8988T (cell line): ENCODE data around the gene CACNA2D1.

Experiments
- DNase-seq: peaks from one replicate; pipeline ENCODE4 v3.0.0; 2011

The CACNA2D1 gene

DNA sequence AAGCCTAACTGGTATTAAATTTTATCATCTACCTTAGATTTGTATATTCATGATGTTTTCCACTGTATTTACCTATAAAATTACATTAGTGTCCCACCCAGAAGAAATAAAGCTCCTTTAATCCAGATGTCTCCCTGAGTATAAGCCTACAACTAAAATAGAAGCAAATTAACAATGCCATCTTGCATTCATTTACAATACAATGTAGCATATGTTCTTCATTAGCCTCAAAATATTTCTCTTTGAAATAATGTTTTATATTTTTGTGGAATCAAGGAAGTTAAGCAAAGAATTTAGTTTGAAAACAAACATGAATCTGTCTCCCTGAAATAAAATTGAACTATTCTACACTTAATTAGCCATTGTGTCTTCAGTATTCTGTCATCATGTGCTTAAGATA, 112.3 kb downstream of the CACNA2D1 start:
- DNase-seq: no peak

DNA sequence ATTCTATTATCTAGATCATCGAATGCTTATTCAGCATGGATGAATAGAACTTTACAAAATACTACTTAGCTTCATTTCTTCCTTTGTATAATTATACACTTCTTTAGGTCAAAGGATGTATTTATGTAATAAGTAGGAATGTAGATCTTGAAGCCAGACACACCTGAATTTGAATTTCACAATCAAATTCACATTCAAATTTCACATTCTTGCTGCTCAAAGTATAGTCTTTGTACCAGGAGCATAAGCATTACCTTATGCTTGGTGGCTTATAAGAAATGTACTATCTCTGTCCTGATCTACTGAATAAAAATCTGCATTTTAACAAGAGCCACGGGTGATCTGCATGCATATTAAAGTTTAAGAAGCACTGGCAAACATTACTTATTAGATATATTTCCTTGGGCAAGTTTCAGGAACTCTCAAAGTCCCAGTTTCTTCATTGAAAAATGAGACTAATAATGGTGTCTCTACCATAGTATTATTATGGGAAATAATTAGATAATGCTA, 112.8 kb downstream of the CACNA2D1 start:
- DNase-seq: no peak

DNA sequence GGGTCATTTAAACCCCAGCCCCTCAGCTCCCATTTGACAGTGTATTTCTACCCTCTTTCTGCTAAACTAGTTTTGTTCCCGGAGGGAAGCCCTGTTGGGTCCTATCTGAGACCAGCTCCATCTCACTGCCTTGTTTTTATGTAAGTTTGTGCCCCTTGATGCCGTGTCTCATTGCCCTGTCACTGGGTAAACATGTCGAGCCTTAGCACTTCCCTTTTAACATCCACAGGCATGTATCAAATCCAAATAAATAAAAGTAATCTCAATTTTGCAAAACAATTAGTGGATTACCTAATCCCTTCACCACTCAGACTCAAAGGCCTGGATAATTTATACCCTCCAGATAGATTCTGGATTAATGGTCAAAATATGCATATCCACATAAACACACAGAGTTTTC, 115.7 kb downstream of the CACNA2D1 start:
- DNase-seq: no peak

GRCh38 chr7:82325416-82325815, 118.2 kb downstream of the CACNA2D1 start:
- no peak for DNase-seq

- DNase-seq: no peak
These were observed 119.8 kb downstream of the CACNA2D1 start for GRCh38 chr7:82323806-82324205.

DNA sequence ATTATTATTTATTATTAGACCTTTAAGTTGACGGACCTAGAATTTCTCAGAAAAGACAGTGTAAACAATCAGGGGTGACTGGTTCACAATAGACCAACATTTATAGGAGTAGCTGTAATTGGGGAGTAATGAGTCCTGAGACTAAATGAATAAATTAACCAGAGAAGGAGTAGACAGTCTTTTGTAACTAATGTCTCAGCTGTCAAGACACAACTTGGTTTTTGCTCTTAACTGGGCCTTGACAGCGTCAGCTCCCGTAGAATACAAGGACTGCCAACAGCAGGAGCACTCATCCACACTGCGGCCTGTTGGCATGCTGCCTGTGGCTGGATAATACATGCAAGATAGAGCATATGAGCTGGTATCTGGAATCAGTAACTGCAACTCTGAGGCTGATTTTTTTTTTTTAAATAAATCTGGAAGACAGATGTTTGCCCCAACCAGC, 123.9 kb downstream of the CACNA2D1 start:
- DNase-seq: no peak

- DNase-seq: no peak
These were observed 124.8 kb downstream of the CACNA2D1 start for GRCh38 chr7:82318786-82319185.

- no peak for DNase-seq
These were observed 125.8 kb downstream of the CACNA2D1 start for GRCh38 chr7:82317760-82318159.

DNA sequence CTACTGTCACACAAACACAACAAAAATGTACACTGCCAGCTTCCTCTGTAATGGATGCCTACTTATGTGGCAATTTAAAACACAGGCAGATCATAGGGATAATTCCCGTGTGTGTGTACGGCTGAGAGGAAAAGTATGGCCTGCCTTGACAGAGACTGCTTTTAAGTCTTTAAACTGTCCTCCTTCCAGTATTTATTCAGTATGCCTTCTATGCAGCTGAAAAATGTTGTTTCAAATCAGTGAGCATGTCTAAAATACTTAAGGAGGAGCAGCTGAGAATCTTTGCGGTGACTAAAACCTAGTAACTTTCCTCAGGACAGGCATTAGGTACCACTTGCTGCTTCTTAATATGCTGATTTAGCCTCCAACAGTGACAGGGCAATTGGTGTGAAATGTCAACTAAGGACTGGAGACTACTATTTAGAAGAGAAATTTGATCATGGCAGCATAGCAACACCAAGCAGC, 126.3 kb downstream of the CACNA2D1 start:
- no peak for DNase-seq

DNA sequence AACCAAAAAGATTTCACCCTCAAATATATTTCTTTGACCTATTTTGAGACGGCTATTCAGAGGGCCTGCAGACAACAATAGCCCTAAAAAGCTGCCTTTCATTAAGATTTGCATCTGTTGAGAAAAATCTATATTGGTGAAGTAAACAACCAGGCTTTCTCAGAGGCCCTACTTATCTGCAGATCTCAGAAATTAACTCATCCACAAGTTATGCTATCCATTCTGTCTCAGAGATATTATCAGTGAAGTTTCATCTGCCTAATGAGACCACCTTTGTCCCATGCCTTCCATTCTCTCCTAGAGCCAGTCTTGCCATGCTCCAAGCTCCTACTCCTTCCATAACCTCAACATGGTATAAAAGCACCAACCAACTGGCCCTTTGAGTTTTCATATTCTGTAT, 130.3 kb downstream of the CACNA2D1 start:
- DNase-seq: no peak

- no peak for DNase-seq
These were observed 130.9 kb downstream of the CACNA2D1 start for GRCh38 chr7:82312646-82313045.

- no peak for DNase-seq
These were observed 138.1 kb downstream of the CACNA2D1 start for GRCh38 chr7:82305347-82306005.

DNA sequence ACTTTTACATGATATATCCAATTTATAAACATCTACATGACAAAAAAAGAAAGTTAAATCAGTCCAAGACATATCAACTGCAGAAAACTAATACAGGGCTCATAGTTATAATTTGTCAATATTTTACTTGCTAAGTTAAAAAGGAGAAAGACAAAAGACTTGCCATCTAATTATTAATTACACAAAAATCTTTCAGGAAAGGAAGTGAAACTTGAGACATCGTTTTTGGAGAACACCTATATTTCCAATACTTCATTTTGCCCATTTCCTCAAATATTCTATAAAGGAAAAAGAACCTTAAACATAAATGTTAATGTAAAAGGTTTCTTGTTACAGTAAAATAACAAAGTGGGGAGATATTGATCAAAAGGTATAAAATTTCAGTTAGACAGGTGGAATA, 148.7 kb downstream of the CACNA2D1 start:
- no peak for DNase-seq

GRCh38 chr7:82294382-82294784, 149.2 kb downstream of the CACNA2D1 start:
- DNase-seq: no peak

DNA sequence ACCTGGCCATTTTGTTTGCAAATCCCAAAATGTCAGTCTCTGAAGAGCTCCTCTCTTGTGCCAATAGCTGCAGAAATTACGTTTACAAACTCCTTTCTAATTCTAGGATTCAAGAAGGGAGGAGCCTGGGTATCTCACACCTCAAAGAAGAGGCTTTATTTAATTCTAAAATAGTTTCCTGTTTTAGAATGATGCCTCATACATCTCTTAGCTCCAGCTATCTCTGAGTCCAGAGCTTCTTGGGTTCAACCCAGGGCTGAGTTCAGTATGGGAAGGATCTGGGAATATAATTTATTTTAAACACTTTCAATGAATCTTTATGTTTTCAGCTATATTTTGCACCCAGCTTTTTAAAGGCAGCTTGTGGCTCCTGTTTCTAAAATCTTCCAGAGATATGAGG, 150.1 kb downstream of the CACNA2D1 start:
- no peak for DNase-seq

DNA sequence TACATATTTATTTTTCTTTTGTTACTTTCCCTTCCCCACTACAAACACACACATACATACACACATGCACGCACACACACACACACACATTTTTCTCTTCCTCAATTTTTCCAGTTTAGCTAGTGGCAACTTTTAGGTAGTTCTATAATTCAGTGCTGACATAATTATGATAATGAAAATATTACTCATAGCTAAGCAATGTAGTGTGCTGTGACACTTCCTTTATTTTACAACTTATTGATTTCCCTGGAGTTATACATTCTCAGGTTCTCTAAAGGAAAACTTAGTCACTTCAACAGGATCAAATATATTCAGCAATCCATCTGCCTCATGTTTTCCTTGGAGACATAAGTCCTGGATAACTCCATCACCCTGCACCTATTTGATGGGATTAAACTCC, 151.6 kb downstream of the CACNA2D1 start:
- no peak for DNase-seq

DNA sequence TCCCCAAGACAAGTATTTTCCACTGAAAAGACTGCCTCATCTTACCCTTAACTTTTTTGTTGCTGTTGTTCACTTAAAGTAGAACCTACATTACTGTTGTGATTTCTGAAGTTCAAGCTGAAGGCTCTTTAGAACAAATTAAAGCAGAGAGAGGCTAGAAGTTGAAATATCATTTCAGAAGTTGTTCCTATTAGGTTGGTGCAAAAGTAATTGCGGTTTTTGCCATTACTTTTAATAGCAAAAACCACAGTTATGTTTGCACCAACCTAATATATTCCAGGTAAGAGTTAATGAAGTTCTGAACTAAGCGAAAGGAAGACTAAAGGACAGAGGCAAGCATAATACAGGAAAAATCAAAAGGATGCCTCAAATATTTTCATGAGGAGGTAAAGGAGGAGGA, 153.7 kb downstream of the CACNA2D1 start:
- no peak for DNase-seq

DNA sequence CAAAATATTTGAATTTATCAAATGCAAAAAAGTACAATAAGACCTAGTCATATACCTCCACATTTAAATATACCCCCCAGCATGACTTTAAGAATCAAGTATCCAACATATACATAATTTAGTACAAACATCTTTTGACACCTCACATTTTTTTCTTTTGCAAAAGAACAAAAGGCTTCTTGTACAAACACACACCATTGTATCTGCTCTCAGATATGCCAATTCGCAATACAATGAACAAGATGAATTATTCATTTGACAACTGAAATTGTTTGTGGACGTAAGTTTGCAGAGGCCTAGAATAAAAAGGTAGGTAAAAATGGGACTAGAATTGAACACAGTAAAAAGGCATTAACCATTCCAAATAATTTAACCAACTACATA, 154.4 kb downstream of the CACNA2D1 start:
- no peak for DNase-seq

GRCh38 chr7:82286798-82287140, 156.8 kb downstream of the CACNA2D1 start:
- no peak for DNase-seq

DNA sequence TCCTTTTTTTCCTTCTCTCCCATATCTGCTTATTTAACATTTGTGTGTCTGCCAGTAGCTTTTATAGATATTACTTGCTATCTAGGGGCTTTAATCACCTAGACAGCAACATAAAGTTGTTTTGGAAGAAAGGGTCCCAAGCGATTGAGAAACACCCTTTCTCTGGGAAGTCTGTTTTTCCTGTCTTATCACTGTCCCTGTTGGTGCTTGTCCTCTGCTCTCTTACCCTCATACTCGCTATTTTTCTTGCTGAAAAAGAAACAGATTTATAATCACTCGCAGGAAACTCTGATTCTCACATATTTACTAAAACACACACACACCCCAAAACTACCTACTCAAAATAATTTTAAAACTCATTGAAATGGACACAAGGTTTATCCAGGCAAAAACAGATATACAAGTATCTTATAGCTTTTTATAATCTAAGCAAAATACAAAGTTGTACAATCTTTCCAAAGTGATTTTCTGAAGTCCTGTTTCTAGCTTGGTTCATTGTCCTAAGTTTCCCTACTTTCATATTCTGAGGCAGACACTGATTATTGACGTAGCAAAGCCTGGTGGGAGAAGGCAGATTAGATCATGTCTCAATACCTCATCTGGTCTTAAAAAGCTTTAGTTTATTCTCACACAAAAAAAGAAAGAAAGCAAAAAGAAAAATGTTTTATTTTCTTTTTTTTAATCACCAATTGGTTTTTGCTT, 157.3 kb downstream of the CACNA2D1 start:
- no peak for DNase-seq

DNA sequence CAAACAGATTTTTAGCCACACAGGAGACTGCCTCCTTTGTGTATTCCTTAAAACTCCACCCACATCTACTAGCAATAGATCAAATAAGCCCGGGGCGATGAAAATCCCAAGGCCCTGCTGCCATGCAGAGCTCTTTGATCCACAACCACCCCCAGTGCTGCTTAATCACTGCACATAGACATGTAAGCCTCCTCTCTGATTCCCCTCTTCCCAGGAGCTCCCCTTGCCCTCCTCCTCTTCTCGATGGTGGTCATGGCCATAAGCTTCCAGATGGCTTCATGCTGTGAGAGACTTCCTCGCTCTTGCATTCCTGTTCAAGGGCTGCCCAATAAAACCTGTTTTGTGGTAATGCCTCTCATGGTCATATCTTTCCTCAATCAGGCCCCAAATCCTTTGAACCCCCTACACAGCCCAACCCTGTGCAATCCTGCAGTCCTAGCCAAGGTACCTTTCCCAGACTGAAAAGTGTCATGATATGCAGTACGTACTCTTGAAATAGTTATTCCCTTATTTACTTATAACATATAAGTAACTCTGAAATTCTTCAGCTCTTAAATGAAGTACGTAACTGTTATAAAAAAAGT, 158.5 kb downstream of the CACNA2D1 start:
- DNase-seq: no peak

GRCh38 chr7:82275342-82275741, 168.2 kb downstream of the CACNA2D1 start:
- DNase-seq: no peak

DNA sequence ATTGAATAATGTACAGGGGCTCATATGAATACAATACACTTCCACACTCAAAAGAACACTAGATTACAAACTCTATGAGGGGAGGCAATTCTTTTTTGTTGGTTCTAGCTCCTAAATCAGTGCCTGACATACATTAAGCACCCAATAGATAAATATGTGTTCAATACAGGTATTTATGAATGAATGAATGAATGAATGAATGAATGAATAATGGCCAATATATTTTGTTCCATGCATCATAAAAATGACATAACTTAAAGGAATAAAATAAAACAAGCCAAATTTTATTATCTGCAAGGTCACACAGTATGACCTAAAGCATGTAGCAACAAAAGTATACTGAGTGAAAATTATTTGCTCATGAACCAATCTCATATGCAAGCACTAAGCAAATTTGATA, 168.9 kb downstream of the CACNA2D1 start:
- no peak for DNase-seq

DNA sequence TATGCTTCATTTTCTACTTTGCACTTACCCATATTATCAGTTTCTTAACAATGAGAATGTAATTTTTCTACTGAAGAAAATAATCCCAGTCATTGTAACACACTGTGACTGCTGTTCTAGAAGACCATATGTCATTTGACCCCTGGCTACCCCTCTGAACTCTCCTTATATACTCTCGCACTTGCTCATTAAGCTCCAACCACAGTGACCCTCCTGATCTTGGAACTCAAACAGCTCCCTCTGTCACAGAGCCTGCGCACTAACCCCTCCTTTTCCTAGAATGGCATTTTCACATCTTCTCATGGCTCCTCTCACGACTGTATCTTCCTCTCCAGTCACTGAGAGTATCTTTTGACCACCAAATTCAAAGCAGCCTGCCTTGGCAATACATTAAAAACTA, 169.7 kb downstream of the CACNA2D1 start:
- no peak for DNase-seq
